Kidney epithelial cell (primary cell): Measurements from ENCODE around the gene OTOGL. TPM values are rescaled to one million over a fixed set of nuclear protein-coding genes. Genes with fewer than 3 reads are reported as not detected.

Experiments
- DNase-seq: peaks from one replicate; pipeline ENCODE4 v3.0.0-alpha.2; 2010; ENCODE audit warnings: low read depth
- H3K27me3 ChIP-seq: 2 replicates; pipeline ENCODE4 v1.6.0; 2011; ENCODE audit warnings: low read length; ENCODE audit not compliant: control insufficient read depth, insufficient read depth
- H3K36me3 ChIP-seq: 2 replicates; pipeline ENCODE4 v1.5.1; 2011; ENCODE audit warnings: low read length; ENCODE audit not compliant: control insufficient read depth, insufficient read depth
- H3K4me3 ChIP-seq: 2 replicates; pipeline ENCODE4 v1.5.1; 2011; ENCODE audit warnings: low read depth, mild to moderate bottlenecking, control low read depth, low read length
- CTCF ChIP-seq: IDR thresholded peaks from 2 replicates; pipeline ENCODE4 v1.5.1; 2011; ENCODE audit warnings: mild to moderate bottlenecking, moderate library complexity, low read length, control low read depth, inconsistent platforms; ENCODE audit not compliant: insufficient read depth, poor library complexity, severe bottlenecking
- total RNA-seq: library from RNA; depleted of rRNA; stranded (reverse); fragments of >200 nt; gene quantifications from 2 replicates; pipeline ENCODE4 v1.2.3, GENCODE V29; 2015

The OTOGL gene
- total RNA-seq, 1 donor from 2014 or later, result 0.33 TPM

- Histone ChIP-seq H3K36me3 (no peaks in the 10 kb centered on the region), H3K27me3 (no peaks in the 10 kb centered on the region), H3K4me3 (no peak overlapping the region)
- DNase-seq, result no peak
- TF ChIP-seq CTCF, result no peak
Observed at GRCh38 chr12:80196419-80196818, 97.1 kb downstream of the OTOGL start.

GRCh38 chr12:80198782-80199337, 99.5 kb downstream of the OTOGL start:
- no peak for DNase-seq
- no peaks in the 10 kb centered on the region for H3K36me3 ChIP-seq
- no peak for TF ChIP-seq CTCF
- H3K4me3 ChIP-seq, result no peak overlapping the region
- no peaks in the 10 kb centered on the region for H3K27me3 ChIP-seq

GRCh38 chr12:80199931-80200330, 100.6 kb downstream of the OTOGL start:
- DNase-seq, result no peak
- H3K36me3 ChIP-seq, result no peaks in the 10 kb centered on the region
- no peak overlapping the region for H3K4me3 ChIP-seq
- no peaks in the 10 kb centered on the region for H3K27me3 ChIP-seq
- no peak for TF ChIP-seq CTCF

- TF ChIP-seq CTCF, result no peak
- Histone ChIP-seq H3K36me3 (no peaks in the 10 kb centered on the region), H3K27me3 (no peaks in the 10 kb centered on the region), H3K4me3 (no peak overlapping the region)
- DNase-seq, result no peak
Observed at GRCh38 chr12:80200414-80200813, 101.1 kb downstream of the OTOGL start.

GRCh38 chr12:80201908-80202307, 102.6 kb downstream of the OTOGL start:
- H3K36me3 ChIP-seq, result no peaks in the 10 kb centered on the region
- H3K4me3 ChIP-seq, result no peak overlapping the region
- no peaks in the 10 kb centered on the region for H3K27me3 ChIP-seq
- no peak for DNase-seq
- no peak for TF ChIP-seq CTCF

- H3K36me3 ChIP-seq, result no peaks in the 10 kb centered on the region
- TF ChIP-seq CTCF, result no peak
- no peaks in the 10 kb centered on the region for H3K27me3 ChIP-seq
- no peak overlapping the region for H3K4me3 ChIP-seq
- DNase-seq, result no peak
Observed at GRCh38 chr12:80205960-80206359, 106.6 kb downstream of the OTOGL start.
